ENCODE data around the gene RUNX2.
"Not testable (repeated sequence)": the region's sequence is repeated elsewhere in the genome, so short reads cannot be mapped to it uniquely, and the experiment has no call there.

The RUNX2 gene

GRCh38 chr6:45327956-45328522, at the start of gene RUNX2:
Gene RUNX2 (plus strand): TSS chr6:45328330. CDS start chr6:45328727, 397 bp downstream.
- no peak for DNase-seq (ENCODE audit: low read depth in 2 of 2)

- no peak for DNase-seq (ENCODE audit: low read depth in 2 of 2)
Observed at GRCh38 chr6:45278367-45278766, 49.8 kb upstream of the RUNX2 start.

GRCh38 chr6:45286707-45287106, 41.4 kb upstream of the RUNX2 start:
- DNase-seq (ENCODE audit: low read depth in 2 of 2), result not testable (repeated sequence)

- no peak for DNase-seq (ENCODE audit: low read depth in 2 of 2)
Observed at GRCh38 chr6:45289751-45290514, 38.2 kb upstream of the RUNX2 start.

- DNase-seq (ENCODE audit: low read depth in 2 of 2), result no peak
Observed at GRCh38 chr6:45293306-45293705, 34.8 kb upstream of the RUNX2 start.

- DNase-seq (ENCODE audit: low read depth in 2 of 2), result not testable (repeated sequence)
Observed at GRCh38 chr6:45294065-45294701, 33.9 kb upstream of the RUNX2 start.

- no peak for DNase-seq (ENCODE audit: low read depth in 2 of 2)
Observed at GRCh38 chr6:45297320-45297719, 30.8 kb upstream of the RUNX2 start.

- DNase-seq (ENCODE audit: low read depth in 2 of 2), result no peak
Observed at GRCh38 chr6:45299096-45299581, 29.0 kb upstream of the RUNX2 start.

GRCh38 chr6:45300736-45301135, 27.4 kb upstream of the RUNX2 start:
- no peak for DNase-seq (ENCODE audit: low read depth in 2 of 2)

GRCh38 chr6:45301348-45302142, 26.6 kb upstream of the RUNX2 start:
- no peak for DNase-seq (ENCODE audit: low read depth in 2 of 2)

- DNase-seq (ENCODE audit: low read depth in 2 of 2), result no peak
Observed at GRCh38 chr6:45302832-45303231, 25.3 kb upstream of the RUNX2 start.

- DNase-seq (ENCODE audit: low read depth in 2 of 2), result no peak
Observed at GRCh38 chr6:45305546-45305945, 22.6 kb upstream of the RUNX2 start.

GRCh38 chr6:45310118-45310788, 17.9 kb upstream of the RUNX2 start:
- DNase-seq (ENCODE audit: low read depth in 2 of 2), result no peak

GRCh38 chr6:45314146-45314545, 14.0 kb upstream of the RUNX2 start:
- no peak for DNase-seq (ENCODE audit: low read depth in 2 of 2)

- DNase-seq (ENCODE audit: low read depth in 2 of 2), result no peak
Observed at GRCh38 chr6:45320349-45320748, 7.8 kb upstream of the RUNX2 start.

GRCh38 chr6:45323656-45324224, 4.4 kb upstream of the RUNX2 start:
- no peak for DNase-seq (ENCODE audit: low read depth in 2 of 2)

GRCh38 chr6:45326698-45327417, 1.3 kb upstream of the RUNX2 start:
- no peak for DNase-seq (ENCODE audit: low read depth in 2 of 2)

- DNase-seq (ENCODE audit: low read depth in 2 of 2), result no peak
Observed at GRCh38 chr6:45328523-45328922, 393 bp downstream of the RUNX2 start.

- DNase-seq (ENCODE audit: low read depth in 2 of 2), result no peak
Observed at GRCh38 chr6:45344900-45345299, 16.8 kb downstream of the RUNX2 start.

GRCh38 chr6:45350186-45350710, 22.1 kb downstream of the RUNX2 start:
- no peak for DNase-seq (ENCODE audit: low read depth in 2 of 2)
